Thoracic aorta (tissue), 2 donors: Measurements from ENCODE around the gene ATP2C2. TPM values are rescaled to one million over a fixed set of nuclear protein-coding genes. Genes with fewer than 3 reads are reported as not detected.

ENCODE experiments used
- ATAC-seq: fragments of 150-250 bp; one replicate; pipeline ENCODE4 v1.8.0; 2017; ENCODE audit warnings: low read depth; ENCODE audit not compliant: insufficient number of reproducible peaks, low FRiP score
- DNase-seq: peaks from one replicate; pipeline ENCODE4 v3.0.0-alpha.2; 2020; ENCODE audit warnings: low spot score
- H3K27ac ChIP-seq, 2 donors: fragments of 200-600 bp; sonication (generic); 1 replicate in 1 of 2; 2 replicates in 1 of 2; pipeline ENCODE4 v1.5.1; 2016; ENCODE audit warnings: mild to moderate bottlenecking in 2 of 2, moderate library complexity in 2 of 2
- H3K27me3 ChIP-seq: fragments of 200-600 bp; sonication (generic); replicated peaks from 2 replicates; pipeline ENCODE4 v1.6.0; 2016; ENCODE audit warnings: mild to moderate bottlenecking; ENCODE audit not compliant: insufficient read depth
- H3K36me3 ChIP-seq: fragments of 200-600 bp; sonication (generic); one replicate; pipeline ENCODE4 v1.5.1; 2016
- H3K4me1 ChIP-seq, 2 donors: fragments of 200-600 bp; sonication (generic); 1 replicate in 1 of 2; 2 replicates in 1 of 2; pipeline versions ENCODE4 v1.5.1 to v1.6.0; 2016; ENCODE audit warnings: low read depth in 2 of 2, mild to moderate bottlenecking in 1 of 2; ENCODE audit not compliant: control insufficient read depth in 1 of 2
- H3K4me3 ChIP-seq: fragments of 200-600 bp; sonication (generic); 2 replicates; pipeline ENCODE4 v1.5.1; 2016; ENCODE audit warnings: mild to moderate bottlenecking
- H3K9me3 ChIP-seq: fragments of 200-600 bp; sonication (generic); 2 replicates; pipeline ENCODE4 v1.5.1; 2016
- total RNA-seq, 2 donors: library from RNA; depleted of rRNA; stranded (reverse); fragments of >200 nt; gene quantifications; one replicate each; pipeline versions ENCODE4 v1.1.0 to v1.2.3, GENCODE V29; 2016
- TF ChIP-seq, protein P1 (sequence below): fragments of 200-600 bp; sonication (generic); IDR thresholded peaks from one replicate; pipeline ENCODE4 v1.5.1; 2019; ENCODE audit warnings: antibody characterized with exemption

The ATP2C2 gene
- total RNA-seq, 2 donors from 2014 or later: 0.28 to 0.54 TPM

DNA sequence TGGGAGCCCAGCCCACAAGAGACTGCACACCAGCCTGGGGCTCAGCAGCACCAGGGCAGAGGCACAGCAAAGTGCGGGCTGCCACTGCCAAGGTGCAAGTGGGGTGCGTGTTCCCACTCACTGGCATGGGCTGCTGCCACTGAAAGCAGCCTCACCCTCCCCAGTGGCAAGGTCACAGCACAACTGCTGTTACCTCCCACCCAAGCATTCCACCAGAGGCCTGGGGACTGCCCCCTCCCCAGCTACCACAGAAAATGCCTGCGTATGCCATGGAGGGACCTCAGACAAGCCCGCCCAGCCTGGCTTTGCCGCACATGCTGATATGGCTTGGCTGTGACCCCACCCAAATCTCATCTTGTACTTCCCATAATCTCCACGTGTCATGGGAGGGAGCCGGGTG is 103.0 kb downstream of the ATP2C2 start:
- DNase-seq (no peak), ATAC-seq (no peak)
- H3K36me3 ChIP-seq: peaks cover 17% of the 10 kb centered on the region
- H3K4me3 ChIP-seq: no peak overlapping the region
- H3K4me1 ChIP-seq: no peaks in the 10 kb centered on the region
- TF ChIP-seq, protein P1, sequence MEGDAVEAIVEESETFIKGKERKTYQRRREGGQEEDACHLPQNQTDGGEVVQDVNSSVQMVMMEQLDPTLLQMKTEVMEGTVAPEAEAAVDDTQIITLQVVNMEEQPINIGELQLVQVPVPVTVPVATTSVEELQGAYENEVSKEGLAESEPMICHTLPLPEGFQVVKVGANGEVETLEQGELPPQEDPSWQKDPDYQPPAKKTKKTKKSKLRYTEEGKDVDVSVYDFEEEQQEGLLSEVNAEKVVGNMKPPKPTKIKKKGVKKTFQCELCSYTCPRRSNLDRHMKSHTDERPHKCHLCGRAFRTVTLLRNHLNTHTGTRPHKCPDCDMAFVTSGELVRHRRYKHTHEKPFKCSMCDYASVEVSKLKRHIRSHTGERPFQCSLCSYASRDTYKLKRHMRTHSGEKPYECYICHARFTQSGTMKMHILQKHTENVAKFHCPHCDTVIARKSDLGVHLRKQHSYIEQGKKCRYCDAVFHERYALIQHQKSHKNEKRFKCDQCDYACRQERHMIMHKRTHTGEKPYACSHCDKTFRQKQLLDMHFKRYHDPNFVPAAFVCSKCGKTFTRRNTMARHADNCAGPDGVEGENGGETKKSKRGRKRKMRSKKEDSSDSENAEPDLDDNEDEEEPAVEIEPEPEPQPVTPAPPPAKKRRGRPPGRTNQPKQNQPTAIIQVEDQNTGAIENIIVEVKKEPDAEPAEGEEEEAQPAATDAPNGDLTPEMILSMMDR: no peak
- H3K27me3 ChIP-seq: no peaks in the 10 kb centered on the region
- H3K9me3 ChIP-seq: peaks cover 10% of the 10 kb centered on the region
- H3K27ac ChIP-seq: no peak overlapping the region

DNA sequence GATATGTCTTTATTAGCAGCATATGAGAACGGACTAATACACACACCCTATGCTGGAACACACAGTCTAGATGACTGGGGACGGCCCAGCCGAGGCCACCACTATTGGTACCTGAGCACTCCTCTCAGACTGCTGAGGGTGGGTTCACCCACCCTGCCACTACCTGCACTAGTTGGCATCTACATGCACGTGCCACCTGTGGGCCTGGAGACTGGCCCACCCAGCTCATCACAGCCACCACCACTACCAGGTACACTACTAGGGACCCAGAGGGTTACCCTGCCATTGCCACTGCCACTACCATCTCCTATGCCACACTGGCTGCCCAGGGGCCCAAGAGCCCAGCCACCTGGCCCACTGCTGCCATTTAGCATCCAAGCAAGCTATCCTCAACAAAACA is 103.6 kb downstream of the ATP2C2 start:
- Histone ChIP-seq H3K27ac (no peak overlapping the region), H3K36me3 (peaks cover 14% of the 10 kb centered on the region), H3K9me3 (peaks cover 4% of the 10 kb centered on the region), H3K4me1 (no peaks in the 10 kb centered on the region), H3K27me3 (no peaks in the 10 kb centered on the region), H3K4me3 (no peak overlapping the region)
- no peak for DNase-seq
- no peak for ATAC-seq
- TF ChIP-seq, protein P1: no peak

DNA sequence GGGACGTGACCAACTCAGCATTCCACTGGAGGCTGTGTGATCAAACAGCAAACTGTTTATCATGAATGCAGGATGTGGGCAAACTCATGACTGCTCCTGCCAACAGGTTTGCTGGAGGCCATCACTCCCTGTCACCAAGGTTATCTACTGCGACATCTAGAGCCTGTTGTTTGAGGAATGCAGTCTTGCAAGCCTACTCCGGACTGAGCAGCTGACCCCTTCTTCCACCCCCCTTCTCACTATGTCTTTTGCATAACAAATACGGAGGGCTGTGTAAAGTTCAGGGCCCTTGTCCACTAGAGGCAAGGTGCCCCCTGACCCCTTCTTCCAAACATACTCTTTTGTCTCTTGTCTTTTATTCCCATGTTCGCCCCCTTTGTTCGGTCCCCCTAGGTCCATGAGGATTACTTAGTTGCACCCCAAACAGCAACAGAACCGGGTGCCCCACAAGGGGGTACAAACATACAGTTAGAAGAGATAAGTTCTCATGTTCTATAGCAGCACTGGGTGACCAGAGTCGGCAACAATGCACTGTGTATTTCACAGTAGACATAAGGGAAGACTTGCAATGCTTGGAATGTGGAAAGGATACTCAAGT is 107.4 kb downstream of the ATP2C2 start:
- H3K36me3 ChIP-seq: peaks cover 5% of the 10 kb centered on the region
- H3K27me3 ChIP-seq: no peaks in the 10 kb centered on the region
- no peak overlapping the region for H3K4me3 ChIP-seq
- ATAC-seq (no peak), DNase-seq (no peak)
- H3K4me1 ChIP-seq: no peaks in the 10 kb centered on the region
- TF ChIP-seq, protein P1: no peak
- H3K9me3 ChIP-seq: no peaks in the 10 kb centered on the region
- no peak overlapping the region for H3K27ac ChIP-seq

DNA sequence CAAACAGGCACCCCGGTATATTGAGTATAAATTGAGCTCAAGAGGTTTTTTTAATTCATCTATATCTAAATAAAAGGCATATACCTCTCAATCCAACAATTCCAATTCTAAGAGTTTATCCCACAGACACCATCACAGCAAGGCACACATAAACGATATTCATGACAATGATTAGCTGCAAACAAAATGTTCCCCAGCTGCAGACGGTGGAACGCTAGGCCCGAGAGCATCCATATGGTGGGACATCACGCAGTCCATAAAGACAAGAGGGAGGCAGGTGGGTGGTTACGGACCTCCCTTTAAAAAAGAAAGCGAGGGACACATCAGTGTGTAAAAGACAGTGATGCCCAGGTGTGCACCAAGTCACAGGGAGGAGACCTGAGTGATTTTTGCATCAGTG is 108.1 kb downstream of the ATP2C2 start:
- no peak for DNase-seq
- no peak for ATAC-seq
- Histone ChIP-seq H3K27ac (no peak overlapping the region), H3K36me3 (peaks cover 5% of the 10 kb centered on the region), H3K4me1 (no peaks in the 10 kb centered on the region), H3K4me3 (no peak overlapping the region), H3K9me3 (no peaks in the 10 kb centered on the region), H3K27me3 (no peaks in the 10 kb centered on the region)
- TF ChIP-seq, protein P1: no peak

DNA sequence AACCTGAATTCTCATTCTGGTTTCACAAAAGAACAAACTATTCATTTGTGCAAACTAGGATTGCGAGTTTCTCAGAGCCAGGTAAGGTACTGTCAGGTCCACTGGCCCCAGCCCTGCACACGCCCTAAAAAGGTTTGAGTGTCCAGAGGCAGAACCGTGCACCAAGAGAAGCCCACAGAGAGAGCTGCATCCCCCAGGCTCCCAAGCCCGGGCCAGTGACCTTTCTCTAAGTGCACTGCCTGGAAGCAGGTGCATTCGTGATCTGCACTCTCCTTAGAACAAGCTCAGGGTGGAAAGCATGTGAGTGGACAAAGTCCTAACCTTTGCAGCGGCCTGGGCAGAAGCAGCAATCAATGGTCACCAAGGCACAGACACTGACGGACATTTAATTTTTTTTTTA is 109.3 kb downstream of the ATP2C2 start:
- DNase-seq (no peak), ATAC-seq (no peak)
- Histone ChIP-seq H3K9me3 (no peaks in the 10 kb centered on the region), H3K36me3 (peaks cover 5% of the 10 kb centered on the region), H3K4me3 (no peak overlapping the region), H3K27ac (no peak overlapping the region), H3K4me1 (no peaks in the 10 kb centered on the region), H3K27me3 (no peaks in the 10 kb centered on the region)
- TF ChIP-seq, protein P1: no peak
